ENCODE measurements around the gene CEACAM19. TPM values are rescaled to one million over a fixed set of nuclear protein-coding genes. Genes with fewer than 3 reads are reported as not detected.
"Not testable (repeated sequence)": the region's sequence is repeated elsewhere in the genome, so short reads cannot be mapped to it uniquely, and the experiment has no call there.

CEACAM19 gene
- total and polyA plus RNA-seq, 2 of the 13 experiments (the other 11 are each of a cell fraction or from before 2014, with no cell fraction given), result 1.3 to 4.0 TPM

- H3K9me3 ChIP-seq (ENCODE audit: low read length); BruUV-seq (replicated peaks); H3K4me2 ChIP-seq (ENCODE audit: low read depth, low read length); ATAC-seq; H3K4me3 ChIP-seq (replicated peaks in 1 of 3; ENCODE audit: insufficient read depth in 1 of 3, low read depth in 2 of 3, low read length in 3 of 3); H4K20me1 ChIP-seq (ENCODE audit: insufficient read depth, low read length); H2AFZ ChIP-seq (ENCODE audit: low read length); FAIRE-seq; H3K27ac ChIP-seq (ENCODE audit: extremely low read length, insufficient read depth, low read length); H3K9ac ChIP-seq (ENCODE audit: insufficient read depth, low read depth, low read length); intact Hi-C loops (cut with micrococcal nuclease; ENCODE audit: unreplicated experiment); DNase-seq (ENCODE audit: low spot score); H3K27me3 ChIP-seq (ENCODE audit: control insufficient read depth in 1 of 2, insufficient read depth in 2 of 2, low read length in 2 of 2); H3K36me3 ChIP-seq (replicated peaks in 1 of 2; ENCODE audit: control insufficient read depth in 1 of 2, insufficient read depth in 2 of 2, low read length in 2 of 2); CTCF ChIA-PET (ENCODE audit: low intra/inter-chr PET ratio, low total read pairs): not testable (repeated sequence)
- TF ChIP-seq ZNF770 (CRISPR knock-in tag; IDR thresholded peaks at IDR 0.05), result peak; percentile 82
- POLR2A ChIA-PET, result interaction anchor here (8.0 kb wide), 1 partner anchor 25 kb away, joined by 94 read pairs; no protein-coding TSS in a partner anchor
- Histone ChIP-seq H3K4me1 (ENCODE audit: insufficient read depth, low read length) (peaks cover 90% of the 10 kb centered on the region), H3K79me2 (ENCODE audit: insufficient read depth, low read length) (peaks cover 22% of the 10 kb centered on the region)
- WGBS (ENCODE audit: low lambda C conversion rate), result 95% methylated on average over 9 of the region's 9 CpGs
- in situ Hi-C loops (cut with HindIII; ENCODE audit: extremely low pct_ligation_motif_present, low pct_unique_long_range_greater_than_20kb), result loop anchor here (5.0 kb wide), 2 partner anchors 33 to 37 kb away; no protein-coding TSS in a partner anchor
These were observed 49.1 kb downstream of the CEACAM19 start for GRCh38 chr19:44720396-44720795.

GRCh38 chr19:44720945-44721344 lies 49.7 kb downstream of the CEACAM19 start:
- H3K27me3 ChIP-seq (ENCODE audit: control insufficient read depth in 1 of 2, insufficient read depth in 2 of 2, low read length in 2 of 2), result no peaks in the 10 kb centered on the region; a peak in 1 of 5 replicates
- no peak overlapping the region for H3K9ac ChIP-seq (ENCODE audit: insufficient read depth, low read depth, low read length)
- FAIRE-seq (no peak), ATAC-seq (no peak), DNase-seq (ENCODE audit: low spot score) (no peak)
- ChIA-PET POLR2A (interaction anchor here (0.7 to 8.0 kb wide), 3 partner anchors 8 to 29 kb away, joined by 3 to 94 read pairs (median 5); no protein-coding TSS in a partner anchor), CTCF (ENCODE audit: low intra/inter-chr PET ratio, low total read pairs) (interaction anchor here (1.4 kb wide), 1 partner anchor 32 kb away, joined by 4 read pairs; no protein-coding TSS in a partner anchor)
- in situ Hi-C loops (cut with HindIII; ENCODE audit: extremely low pct_ligation_motif_present, low pct_unique_long_range_greater_than_20kb), result loop anchor here (5.0 kb wide), 2 partner anchors 34 to 36 kb away; no protein-coding TSS in a partner anchor
- peaks cover 19% of the 10 kb centered on the region for H3K79me2 ChIP-seq (ENCODE audit: insufficient read depth, low read length)
- no TSS peak for BruUV-seq (replicated peaks)
- intact Hi-C loops (cut with micrococcal nuclease; ENCODE audit: unreplicated experiment), result no loop called here
- H3K4me1 ChIP-seq (ENCODE audit: insufficient read depth, low read length), result peaks cover 90% of the 10 kb centered on the region
- no peak overlapping the region for H2AFZ ChIP-seq (ENCODE audit: low read length)
- no peaks in the 10 kb centered on the region for H4K20me1 ChIP-seq (ENCODE audit: insufficient read depth, low read length)
- no peak overlapping the region for H3K4me2 ChIP-seq (ENCODE audit: low read depth, low read length)
- 0 out of 2 replicates have a peak, but pooled peaks cover under 1% of the 10 kb centered on the region for H3K9me3 ChIP-seq (ENCODE audit: low read length)
- H3K4me3 ChIP-seq (replicated peaks in 1 of 3; ENCODE audit: insufficient read depth in 1 of 3, low read depth in 2 of 3, low read length in 3 of 3), result no peak overlapping the region
- 97% methylated on average over 6 of the region's 6 CpGs for WGBS (ENCODE audit: low lambda C conversion rate)
- H3K36me3 ChIP-seq (replicated peaks in 1 of 2; ENCODE audit: control insufficient read depth in 1 of 2, insufficient read depth in 2 of 2, low read length in 2 of 2), result no peaks in the 10 kb centered on the region; a peak in 1 of 5 replicates
- no peak overlapping the region for H3K27ac ChIP-seq (ENCODE audit: extremely low read length, insufficient read depth, low read length)
- TF ChIP-seq RFX1 (IDR thresholded peaks at IDR 0.05) (no peak), TAF15 (IDR thresholded peaks at IDR 0.05; ENCODE audit: low read depth, low read length, poor library complexity, severe bottlenecking) (no peak), ZNF276 (CRISPR knock-in tag; IDR thresholded peaks at IDR 0.05; ENCODE audit: low read depth) (no peak), ZBTB44 (CRISPR knock-in tag; IDR thresholded peaks at IDR 0.05) (no peak), ZFP41 (CRISPR knock-in tag; IDR thresholded peaks at IDR 0.05; ENCODE audit: borderline replicate concordance) (no peak), ZNF138 (CRISPR knock-in tag; IDR thresholded peaks at IDR 0.05; ENCODE audit: low read depth) (no peak), KDM2A (CRISPR knock-in tag; IDR thresholded peaks at IDR 0.05; ENCODE audit: borderline replicate concordance, low read depth) (no peak), TBX2 (CRISPR knock-in tag; IDR thresholded peaks at IDR 0.05; ENCODE audit: borderline replicate concordance) (no peak), ZNF775 (CRISPR knock-in tag; IDR thresholded peaks at IDR 0.05; ENCODE audit: borderline replicate concordance) (no peak), GZF1 (CRISPR knock-in tag; IDR thresholded peaks at IDR 0.05) (no peak), NR2F6 (IDR thresholded peaks at IDR 0.05) (no peak), NR2F6 (CRISPR knock-in tag; IDR thresholded peaks at IDR 0.05) (no peak)
